MM.1S (cell line): ENCODE data around the gene OPRL1.

Source experiments
- DNase-seq: peaks from one replicate; pipeline ENCODE4 v3.0.0-alpha.2; 2015
- H2AFZ ChIP-seq: fragments of 300-600 bp; sonication (generic); 2 replicates; pipeline ENCODE4 v1.6.0; 2016; ENCODE audit warnings: antibody characterized with exemption, low read length
- H3F3A ChIP-seq: fragments of 300-600 bp; sonication (generic); 2 replicates; pipeline ENCODE4 v1.6.1; 2016; ENCODE audit warnings: mild to moderate bottlenecking, antibody characterized with exemption, low read length, moderate library complexity, mixed read lengths; ENCODE audit not compliant: insufficient read depth
- H3K27ac ChIP-seq: fragments of 300-600 bp; sonication (generic); 2 replicates; pipeline ENCODE4 v1.5.1; 2016; ENCODE audit warnings: mild to moderate bottlenecking, low read length
- H3K27me3 ChIP-seq: fragments of 300-600 bp; sonication (generic); replicated peaks from 2 replicates; pipeline ENCODE4 v1.6.0; 2016; ENCODE audit warnings: low read length; ENCODE audit not compliant: insufficient read depth
- H3K36me3 ChIP-seq: fragments of 300-600 bp; sonication (generic); replicated peaks from 2 replicates; pipeline ENCODE4 v1.6.1; 2016; ENCODE audit warnings: mild to moderate bottlenecking, low read length, mixed read lengths; ENCODE audit not compliant: insufficient read depth
- H3K4me1 ChIP-seq: fragments of 300-600 bp; sonication (generic); 2 replicates; pipeline ENCODE4 v1.6.1; 2016; ENCODE audit warnings: low read length, mixed read lengths
- H3K4me2 ChIP-seq: fragments of 300-600 bp; sonication (generic); 2 replicates; pipeline ENCODE4 v1.6.0; 2016; ENCODE audit warnings: low read depth, low read length
- H3K4me3 ChIP-seq: fragments of 300-600 bp; sonication (generic); 2 replicates; pipeline ENCODE4 v1.5.1; 2016; ENCODE audit warnings: low read length, mixed read lengths
- H3K79me2 ChIP-seq: fragments of 300-600 bp; sonication (generic); 2 replicates; pipeline ENCODE4 v1.6.1; 2016; ENCODE audit warnings: mixed run types, low read length, mixed read lengths
- H3K9ac ChIP-seq: fragments of 300-600 bp; sonication (generic); 2 replicates; pipeline ENCODE4 v1.6.1; 2016; ENCODE audit warnings: low read length, mixed read lengths
- H3K9me2 ChIP-seq: fragments of 300-600 bp; sonication (generic); replicated peaks from 2 replicates; pipeline ENCODE4 v1.6.1; 2016; ENCODE audit warnings: mild to moderate bottlenecking, low read length, mixed read lengths; ENCODE audit not compliant: insufficient read depth
- H3K9me3 ChIP-seq: fragments of 300-600 bp; sonication (generic); replicated peaks from 2 replicates; pipeline ENCODE4 v1.6.1; 2016; ENCODE audit warnings: mild to moderate bottlenecking, low read length, mixed read lengths; ENCODE audit not compliant: insufficient read depth
- H4K20me1 ChIP-seq: fragments of 300-600 bp; sonication (generic); 2 replicates; pipeline ENCODE4 v1.6.1; 2016; ENCODE audit warnings: mild to moderate bottlenecking, low read length, moderate library complexity, mixed read lengths; ENCODE audit not compliant: insufficient read depth
- CTCF ChIP-seq: fragments of 300-600 bp; sonication (generic); IDR thresholded peaks from 2 replicates; pipeline ENCODE4 v1.5.1; 2016; ENCODE audit warnings: antibody characterized with exemption, low read length, mixed read lengths
- EZH2 ChIP-seq: fragments of 300-600 bp; sonication (generic); optimal IDR thresholded peaks from 2 replicates; pipeline ENCODE3; 2017; ENCODE audit warnings: low read depth, mild to moderate bottlenecking, antibody characterized with exemption, low read length, mixed read lengths
- EZH2phosphoT487 ChIP-seq: fragments of 300-600 bp; sonication (generic); IDR thresholded peaks from 2 replicates; pipeline ENCODE4 v1.6.1; 2018; ENCODE audit warnings: antibody characterized with exemption, low read length

The OPRL1 gene

DNA sequence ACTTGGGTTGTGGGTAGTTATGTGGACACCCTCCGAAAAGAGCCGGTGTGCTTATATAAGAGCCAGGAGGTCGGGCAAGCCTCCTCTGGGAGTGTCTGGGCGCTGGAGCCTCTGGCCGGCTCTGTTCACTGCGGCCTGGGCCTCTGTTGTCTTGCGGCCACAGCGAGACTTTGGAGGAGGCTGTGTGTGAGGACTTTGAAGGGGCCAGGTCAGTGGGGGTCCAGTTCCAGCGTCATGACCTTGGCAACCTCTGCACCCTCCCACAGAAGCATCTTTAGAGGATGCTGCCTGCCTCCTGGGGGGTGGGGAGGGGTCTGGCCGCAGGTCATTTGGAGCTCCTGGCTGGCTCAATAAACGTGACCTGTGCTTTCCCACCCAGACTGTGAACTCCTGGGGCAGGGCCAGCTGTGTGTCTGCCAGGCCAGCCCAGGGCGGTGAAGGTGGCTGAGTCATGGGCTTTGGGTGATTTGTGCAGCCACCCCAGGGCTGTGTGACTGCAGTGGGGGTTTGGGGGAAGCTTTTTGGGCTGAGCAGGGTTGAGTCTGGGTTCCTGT lies 15.7 kb upstream of the OPRL1 start:
- Histone ChIP-seq H4K20me1 (no peaks in the 10 kb centered on the region), H2AFZ (no peak overlapping the region), H3K9me3 (no peaks in the 10 kb centered on the region), H3F3A (peaks cover 11% of the 10 kb centered on the region), H3K27me3 (peaks cover 13% of the 10 kb centered on the region), H3K9ac (no peak overlapping the region), H3K4me2 (peak overlapping the region; percentile 86), H3K27ac (no peak overlapping the region), H3K79me2 (no peaks in the 10 kb centered on the region), H3K4me1 (peaks cover 38% of the 10 kb centered on the region), H3K9me2 (no peaks in the 10 kb centered on the region), H3K4me3 (peak overlapping the region; percentile 75; the same call in 1 of the 2 replicates), H3K36me3 (no peaks in the 10 kb centered on the region)
- DNase-seq, result no peak
- TF ChIP-seq CTCF (no peak), EZH2 (no peak), EZH2phosphoT487 (no peak)

DNA sequence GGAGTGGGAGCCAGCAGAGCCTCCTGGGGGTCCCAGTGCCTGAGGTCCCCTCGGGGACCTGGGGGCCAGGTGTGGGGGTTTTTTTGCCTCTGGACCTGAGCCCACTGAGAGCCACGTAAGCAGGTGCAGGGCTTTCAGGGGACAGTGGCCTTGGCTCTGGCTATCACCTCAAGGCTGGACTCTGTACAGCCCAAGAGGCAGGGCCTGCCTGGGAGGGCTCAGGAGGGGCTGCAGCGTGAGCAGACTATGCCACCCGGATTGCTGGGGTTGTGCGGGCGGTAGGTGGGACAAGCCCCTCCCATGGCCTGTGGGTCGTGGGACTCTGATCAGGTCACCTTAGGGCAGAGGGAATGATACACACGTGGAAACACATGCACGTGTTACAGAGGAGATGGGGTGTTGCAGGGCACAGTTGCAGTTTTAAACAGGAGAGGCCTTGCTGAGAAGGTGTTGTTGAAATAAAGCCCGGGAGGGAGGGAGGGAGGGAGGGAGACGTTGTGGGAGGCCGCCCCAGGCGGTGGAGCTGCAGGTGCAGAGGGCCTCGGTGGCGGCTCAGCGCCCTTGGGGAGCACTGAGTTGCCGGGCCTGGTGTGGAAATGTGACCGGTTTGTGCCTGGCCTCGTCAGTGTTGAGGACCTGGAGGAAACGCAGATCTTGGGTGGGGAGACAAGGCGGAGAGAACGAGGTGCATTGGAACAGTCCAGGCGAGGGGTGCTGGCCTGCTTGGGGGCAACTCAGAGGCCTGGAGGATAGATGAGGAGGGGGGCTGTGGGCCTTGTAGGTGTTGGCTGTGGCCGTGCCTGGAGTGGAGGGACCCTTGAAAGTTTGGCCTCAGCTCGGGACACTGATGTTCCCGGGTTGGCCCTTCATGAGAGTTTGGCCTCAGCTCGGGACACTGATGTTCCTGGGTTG lies 14.6 kb upstream of the OPRL1 start:
- Histone ChIP-seq H3K27ac (peak overlapping the region; percentile 84), H3K4me2 (peak overlapping the region; percentile 77; the same call in 1 of the 2 replicates), H3F3A (peaks cover 11% of the 10 kb centered on the region), H3K9me2 (no peaks in the 10 kb centered on the region), H3K4me1 (peaks cover 38% of the 10 kb centered on the region), H3K36me3 (no peaks in the 10 kb centered on the region), H3K9ac (peak overlapping the region; percentile 49; the same call in 1 of the 2 replicates), H2AFZ (no peak overlapping the region), H3K4me3 (no peak overlapping the region), H4K20me1 (no peaks in the 10 kb centered on the region), H3K9me3 (no peaks in the 10 kb centered on the region), H3K27me3 (peaks cover 2% of the 10 kb centered on the region; the same call in 1 of the 2 replicates), H3K79me2 (no peaks in the 10 kb centered on the region)
- DNase-seq, result peak; percentile 56
- no peak for TF ChIP-seq EZH2

DNA sequence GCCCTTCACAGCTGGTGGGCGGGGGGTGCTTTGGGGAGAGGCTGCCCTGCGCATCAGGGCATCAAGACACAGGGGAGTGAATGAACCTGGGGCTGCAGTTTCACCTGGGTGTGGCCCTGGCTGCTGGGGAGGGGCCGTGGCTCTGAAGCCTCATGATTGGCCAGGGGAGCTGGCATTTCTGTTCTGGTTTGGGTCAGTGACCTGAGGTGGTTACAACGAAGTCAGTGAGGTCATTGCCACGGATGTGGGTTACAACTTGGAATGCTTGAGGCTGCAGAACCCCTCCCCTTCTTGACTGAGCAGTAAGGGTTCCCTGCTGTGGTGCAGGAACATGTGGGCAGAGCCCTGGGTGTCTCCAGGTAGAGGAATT lies 13.9 kb upstream of the OPRL1 start:
- Histone ChIP-seq H3K9me3 (no peaks in the 10 kb centered on the region), H4K20me1 (no peaks in the 10 kb centered on the region), H3F3A (peaks cover 11% of the 10 kb centered on the region), H3K36me3 (no peaks in the 10 kb centered on the region), H3K27ac (peak overlapping the region; percentile 84; the same call in 1 of the 2 replicates), H3K79me2 (no peaks in the 10 kb centered on the region), H3K9me2 (no peaks in the 10 kb centered on the region), H3K27me3 (no peaks in the 10 kb centered on the region), H3K9ac (peak overlapping the region; percentile 49; the same call in 1 of the 2 replicates), H3K4me2 (peak overlapping the region; percentile 77), H3K4me1 (peaks cover 38% of the 10 kb centered on the region), H2AFZ (no peak overlapping the region), H3K4me3 (peak overlapping the region; percentile 16; the same call in 1 of the 2 replicates)
- TF ChIP-seq EZH2phosphoT487 (no peak), EZH2 (no peak), CTCF (no peak)
- peak; percentile 95 for DNase-seq
